GM19328 (cell line): ENCODE measurements around the gene PPDPF.
"Not testable (repeated sequence)": the region's sequence is repeated elsewhere in the genome, so short reads cannot be mapped to it uniquely, and the experiment has no call there.

ENCODE experiments used
- ATAC-seq: cut with Tn5 transposase; IDR thresholded peaks from one replicate; pipeline ENCODE4 v1.9.1; 2021; ENCODE audit warnings: mild to moderate bottlenecking, moderate library complexity; ENCODE audit not compliant: unreplicated experiment

PPDPF gene

GRCh38 chr20:63520504-63520933 is at the start of gene PPDPF:
Gene PPDPF, plus strand, starts transcription at chr20:63520765. Its CDS starts 544 bp downstream, at chr20:63521309.
- peak; percentile 73 for ATAC-seq

GRCh38 chr20:63471002-63471716 is 49.4 kb upstream of the PPDPF start:
- no peak for ATAC-seq

GRCh38 chr20:63471717-63471980 is 48.9 kb upstream of the PPDPF start:
- no peak for ATAC-seq

GRCh38 chr20:63471981-63472831 is 48.4 kb upstream of the PPDPF start, which contains the start of gene KCNQ2:
Gene KCNQ2, minus strand, starts transcription at chr20:63472655. Its CDS starts 192 bp downstream, at chr20:63472463.
- no peak for ATAC-seq

GRCh38 chr20:63472862-63473390 is 47.6 kb upstream of the PPDPF start:
- ATAC-seq: no peak

GRCh38 chr20:63473555-63474449 is 46.8 kb upstream of the PPDPF start:
- no peak for ATAC-seq

GRCh38 chr20:63475209-63475608 is 45.4 kb upstream of the PPDPF start:
- ATAC-seq: no peak

- no peak for ATAC-seq
Observed at GRCh38 chr20:63477061-63477616, 43.4 kb upstream of the PPDPF start.

- no peak for ATAC-seq
Observed at GRCh38 chr20:63477944-63478343, 42.6 kb upstream of the PPDPF start.

GRCh38 chr20:63478346-63479302 is 41.9 kb upstream of the PPDPF start:
- no peak for ATAC-seq

- not testable (repeated sequence) for ATAC-seq
Observed at GRCh38 chr20:63479695-63480419, 40.7 kb upstream of the PPDPF start.

GRCh38 chr20:63481503-63481902 is 39.1 kb upstream of the PPDPF start:
- no peak for ATAC-seq

- ATAC-seq: no peak
Observed at GRCh38 chr20:63482021-63482587, 38.5 kb upstream of the PPDPF start.

GRCh38 chr20:63483834-63484233 is 36.7 kb upstream of the PPDPF start:
- no peak for ATAC-seq

- no peak for ATAC-seq
Observed at GRCh38 chr20:63484236-63484635, 36.3 kb upstream of the PPDPF start.

- ATAC-seq: no peak
Observed at GRCh38 chr20:63484651-63485403, 35.7 kb upstream of the PPDPF start.

- ATAC-seq: no peak
Observed at GRCh38 chr20:63486300-63486855, 34.2 kb upstream of the PPDPF start.
